HepG2 (cell line): Measurements from ENCODE around the gene TGM1. TPM values are rescaled to one million over a fixed set of nuclear protein-coding genes. Genes with fewer than 3 reads are reported as not detected.

Source experiments
- KLF12 ChIP-seq: sonication (generic); formaldehyde crosslinking; IDR thresholded peaks from 2 replicates; pipeline ENCODE4 v1.4.0; 2020; ENCODE audit warnings: missing genetic modification reagents, borderline replicate concordance
- MYC ChIP-seq: sonication (generic); formaldehyde crosslinking; IDR thresholded peaks from 2 replicates; pipeline ENCODE4 v1.9.0; 2021; ENCODE audit warnings: missing genetic modification reagents, borderline replicate concordance
- TAF15 ChIP-seq: fragments of 200-400 bp; formaldehyde crosslinking; IDR thresholded peaks from one replicate; pipeline ENCODE4 v1.6.1; 2018; ENCODE audit warnings: mild to moderate bottlenecking, low read depth, low read length; ENCODE audit not compliant: poor library complexity, severe bottlenecking
- ZFP1 ChIP-seq: IDR thresholded peaks from 2 replicates; pipeline ENCODE4 v1.6.1; 2016
- ZNF749 ChIP-seq: sonication (generic); formaldehyde crosslinking; IDR thresholded peaks from 2 replicates; pipeline ENCODE4 v1.8.0; 2022; ENCODE audit warnings: mild to moderate bottlenecking, missing genetic modification reagents, moderate library complexity, borderline replicate concordance
- polyA plus RNA-seq, 8 experiments: library from polyadenylated mRNA; depleted of rRNA in 3 of 8; stranded (reverse) in 7 of 8; unstranded in 1 of 8; fragments of >200 nt; fragmentation: Illumina TruSeq in 4 of 8; extraction: Trizol in 4 of 8; gene quantifications; 2 replicates each; pipeline versions ENCODE4 v1.2.1 to v1.2.3, GENCODE V29; 2011 to 2016; ENCODE audit warnings: low read depth in 4 of 8, missing spikeins in 1 of 8, mixed read lengths in 1 of 8; ENCODE audit not compliant: insufficient read depth in 1 of 8
- total RNA-seq, 5 experiments: library from RNA; depleted of rRNA; stranded (reverse); fragments of >200 nt; fragmentation: Illumina TruSeq; extraction: Trizol; gene quantifications; 2 replicates each; pipeline ENCODE4 v1.2.3, GENCODE V29; 2016; ENCODE audit warnings: low read depth in 1 of 5
- TF ChIP-seq, protein P1 (sequence below): sonication (generic); formaldehyde crosslinking; conservative IDR thresholded peaks from 2 replicates; pipeline ENCODE4 v1.4.0; 2020; ENCODE audit warnings: missing genetic modification reagents
- TF ChIP-seq, protein P2 (sequence below): sonication (generic); formaldehyde crosslinking; IDR thresholded peaks from 2 replicates; pipeline ENCODE4 v1.4.0; 2020; ENCODE audit warnings: missing genetic modification reagents
- TF ChIP-seq, protein P3 (sequence below): sonication (generic); formaldehyde crosslinking; IDR thresholded peaks from 2 replicates; pipeline ENCODE4 v1.8.0; 2022; ENCODE audit warnings: missing genetic modification reagents, mild to moderate bottlenecking, borderline replicate concordance
- TF ChIP-seq, protein P4 (sequence below): sonication (generic); formaldehyde crosslinking; IDR thresholded peaks from 2 replicates; pipeline ENCODE4 v1.4.0; 2020; ENCODE audit warnings: missing genetic modification reagents
- TF ChIP-seq, protein P5 (sequence below): sonication (generic); formaldehyde crosslinking; IDR thresholded peaks from 2 replicates; pipeline ENCODE4 v1.8.0; 2022; ENCODE audit warnings: mild to moderate bottlenecking, missing genetic modification reagents, moderate library complexity

The TGM1 gene
- total and polyA plus RNA-seq, 2 of the 13 experiments (the other 11 are each of a cell fraction or from before 2014, with no cell fraction given), result 3.2 to 10.6 TPM

DNA sequence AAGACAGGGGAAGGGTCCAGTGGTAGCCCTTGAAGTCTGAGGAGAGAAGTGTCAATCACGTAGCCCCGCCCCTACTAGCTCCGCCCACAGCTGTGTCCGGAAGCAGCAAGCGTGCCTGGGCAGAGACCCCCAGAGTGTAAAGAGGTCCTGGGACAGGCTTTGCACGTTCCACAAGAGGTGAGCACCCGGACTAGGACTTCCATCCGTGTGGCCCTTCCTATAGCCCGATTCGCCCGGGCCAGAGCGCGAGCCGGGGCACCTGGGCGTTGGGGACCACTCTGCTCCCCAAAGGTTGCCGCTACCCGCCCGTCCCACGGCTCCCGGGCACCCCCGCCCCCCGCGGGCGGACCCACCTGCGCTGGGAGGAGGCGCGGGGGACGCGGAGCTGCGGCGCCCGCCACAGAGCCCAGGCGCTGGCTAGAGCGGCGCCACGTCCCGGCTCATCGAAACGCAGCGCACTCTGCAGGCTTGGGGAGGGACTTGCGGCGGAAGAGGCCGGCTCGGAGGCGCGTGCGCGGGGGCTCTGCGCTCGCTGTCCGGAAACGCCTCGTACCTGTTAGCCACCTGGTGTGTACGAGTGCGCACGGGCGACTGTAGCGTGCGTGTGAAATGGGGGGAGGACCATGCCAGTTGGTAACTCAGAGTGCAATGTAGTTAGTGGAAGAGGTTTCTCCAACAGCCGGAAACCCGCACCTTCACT, 8.3 kb upstream of the TGM1 start, which contains the start of gene RABGGTA (continued):
- TF ChIP-seq, protein P1, sequence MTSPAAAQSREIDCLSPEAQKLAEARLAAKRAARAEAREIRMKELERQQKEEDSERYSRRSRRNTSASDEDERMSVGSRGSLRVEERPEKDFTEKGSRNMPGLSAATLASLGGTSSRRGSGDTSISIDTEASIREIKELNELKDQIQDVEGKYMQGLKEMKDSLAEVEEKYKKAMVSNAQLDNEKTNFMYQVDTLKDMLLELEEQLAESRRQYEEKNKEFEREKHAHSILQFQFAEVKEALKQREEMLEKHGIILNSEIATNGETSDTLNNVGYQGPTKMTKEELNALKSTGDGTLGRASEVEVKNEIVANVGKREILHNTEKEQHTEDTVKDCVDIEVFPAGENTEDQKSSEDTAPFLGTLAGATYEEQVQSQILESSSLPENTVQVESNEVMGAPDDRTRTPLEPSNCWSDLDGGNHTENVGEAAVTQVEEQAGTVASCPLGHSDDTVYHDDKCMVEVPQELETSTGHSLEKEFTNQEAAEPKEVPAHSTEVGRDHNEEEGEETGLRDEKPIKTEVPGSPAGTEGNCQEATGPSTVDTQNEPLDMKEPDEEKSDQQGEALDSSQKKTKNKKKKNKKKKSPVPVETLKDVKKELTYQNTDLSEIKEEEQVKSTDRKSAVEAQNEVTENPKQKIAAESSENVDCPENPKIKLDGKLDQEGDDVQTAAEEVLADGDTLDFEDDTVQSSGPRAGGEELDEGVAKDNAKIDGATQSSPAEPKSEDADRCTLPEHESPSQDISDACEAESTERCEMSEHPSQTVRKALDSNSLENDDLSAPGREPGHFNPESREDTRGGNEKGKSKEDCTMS (CRISPR knock-in tag), result no peak
- TF ChIP-seq, protein P2, sequence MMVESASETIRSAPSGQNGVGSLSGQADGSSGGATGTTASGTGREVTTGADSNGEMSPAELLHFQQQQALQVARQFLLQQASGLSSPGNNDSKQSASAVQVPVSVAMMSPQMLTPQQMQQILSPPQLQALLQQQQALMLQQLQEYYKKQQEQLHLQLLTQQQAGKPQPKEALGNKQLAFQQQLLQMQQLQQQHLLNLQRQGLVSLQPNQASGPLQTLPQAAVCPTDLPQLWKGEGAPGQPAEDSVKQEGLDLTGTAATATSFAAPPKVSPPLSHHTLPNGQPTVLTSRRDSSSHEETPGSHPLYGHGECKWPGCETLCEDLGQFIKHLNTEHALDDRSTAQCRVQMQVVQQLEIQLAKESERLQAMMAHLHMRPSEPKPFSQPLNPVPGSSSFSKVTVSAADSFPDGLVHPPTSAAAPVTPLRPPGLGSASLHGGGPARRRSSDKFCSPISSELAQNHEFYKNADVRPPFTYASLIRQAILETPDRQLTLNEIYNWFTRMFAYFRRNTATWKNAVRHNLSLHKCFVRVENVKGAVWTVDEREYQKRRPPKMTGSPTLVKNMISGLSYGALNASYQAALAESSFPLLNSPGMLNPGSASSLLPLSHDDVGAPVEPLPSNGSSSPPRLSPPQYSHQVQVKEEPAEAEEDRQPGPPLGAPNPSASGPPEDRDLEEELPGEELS (CRISPR knock-in tag), result peak; percentile 93
- TF ChIP-seq KLF12 (CRISPR knock-in tag) (peak; percentile 100), MYC (peak; percentile 99), ZNF749 (CRISPR knock-in tag) (peak; percentile 99), TAF15 (peak; percentile 97), ZFP1 (CRISPR knock-in tag) (peak; percentile 94)
- TF ChIP-seq, protein P3, sequence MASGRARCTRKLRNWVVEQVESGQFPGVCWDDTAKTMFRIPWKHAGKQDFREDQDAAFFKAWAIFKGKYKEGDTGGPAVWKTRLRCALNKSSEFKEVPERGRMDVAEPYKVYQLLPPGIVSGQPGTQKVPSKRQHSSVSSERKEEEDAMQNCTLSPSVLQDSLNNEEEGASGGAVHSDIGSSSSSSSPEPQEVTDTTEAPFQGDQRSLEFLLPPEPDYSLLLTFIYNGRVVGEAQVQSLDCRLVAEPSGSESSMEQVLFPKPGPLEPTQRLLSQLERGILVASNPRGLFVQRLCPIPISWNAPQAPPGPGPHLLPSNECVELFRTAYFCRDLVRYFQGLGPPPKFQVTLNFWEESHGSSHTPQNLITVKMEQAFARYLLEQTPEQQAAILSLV (CRISPR knock-in tag), result peak; percentile 100
- TF ChIP-seq, protein P4, sequence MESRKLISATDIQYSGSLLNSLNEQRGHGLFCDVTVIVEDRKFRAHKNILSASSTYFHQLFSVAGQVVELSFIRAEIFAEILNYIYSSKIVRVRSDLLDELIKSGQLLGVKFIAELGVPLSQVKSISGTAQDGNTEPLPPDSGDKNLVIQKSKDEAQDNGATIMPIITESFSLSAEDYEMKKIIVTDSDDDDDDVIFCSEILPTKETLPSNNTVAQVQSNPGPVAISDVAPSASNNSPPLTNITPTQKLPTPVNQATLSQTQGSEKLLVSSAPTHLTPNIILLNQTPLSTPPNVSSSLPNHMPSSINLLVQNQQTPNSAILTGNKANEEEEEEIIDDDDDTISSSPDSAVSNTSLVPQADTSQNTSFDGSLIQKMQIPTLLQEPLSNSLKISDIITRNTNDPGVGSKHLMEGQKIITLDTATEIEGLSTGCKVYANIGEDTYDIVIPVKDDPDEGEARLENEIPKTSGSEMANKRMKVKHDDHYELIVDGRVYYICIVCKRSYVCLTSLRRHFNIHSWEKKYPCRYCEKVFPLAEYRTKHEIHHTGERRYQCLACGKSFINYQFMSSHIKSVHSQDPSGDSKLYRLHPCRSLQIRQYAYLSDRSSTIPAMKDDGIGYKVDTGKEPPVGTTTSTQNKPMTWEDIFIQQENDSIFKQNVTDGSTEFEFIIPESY (CRISPR knock-in tag), result peak; percentile 94
- TF ChIP-seq, protein P5, sequence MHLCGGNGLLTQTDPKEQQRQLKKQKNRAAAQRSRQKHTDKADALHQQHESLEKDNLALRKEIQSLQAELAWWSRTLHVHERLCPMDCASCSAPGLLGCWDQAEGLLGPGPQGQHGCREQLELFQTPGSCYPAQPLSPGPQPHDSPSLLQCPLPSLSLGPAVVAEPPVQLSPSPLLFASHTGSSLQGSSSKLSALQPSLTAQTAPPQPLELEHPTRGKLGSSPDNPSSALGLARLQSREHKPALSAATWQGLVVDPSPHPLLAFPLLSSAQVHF, result peak; percentile 99
